Transverse colon (tissue), 4 donors: ENCODE data around the gene ANXA6. TPM values are rescaled to one million over a fixed set of nuclear protein-coding genes. Genes with fewer than 3 reads are reported as not detected.

ENCODE experiments used
- DNase-seq: peaks from one replicate; pipeline ENCODE4 v3.0.0-alpha.2; 2019
- H3K27ac ChIP-seq, 4 donors: fragments of 200-600 bp; sonication (generic); 2 replicates each; pipeline ENCODE4 v1.5.1; 2016 to 2018; ENCODE audit warnings: inconsistent platforms in 4 of 4
- H3K27me3 ChIP-seq: fragments of 200-600 bp; sonication (generic); 2 replicates; pipeline ENCODE4 v1.5.1; 2017; ENCODE audit warnings: inconsistent platforms
- H3K36me3 ChIP-seq, 4 donors: fragments of 200-600 bp; sonication (generic); 2 replicates each; pipeline ENCODE4 v1.5.1; 2017 to 2019; ENCODE audit warnings: inconsistent platforms in 4 of 4
- H3K4me1 ChIP-seq, 4 donors: fragments of 200-600 bp; sonication (generic); 2 replicates each; pipeline ENCODE4 v1.5.1; 2017 to 2020; ENCODE audit warnings: inconsistent platforms in 4 of 4
- H3K4me3 ChIP-seq, 4 donors: fragments of 200-600 bp; sonication (generic); 1 replicate in 1 of 4; 2 replicates in 3 of 4; pipeline versions ENCODE4 v1.5.1 to v1.6.1; 2017 to 2019; ENCODE audit warnings: inconsistent platforms in 4 of 4
- H3K9me3 ChIP-seq, 2 donors: fragments of 200-600 bp; sonication (generic); 2 replicates each; pipeline ENCODE4 v1.5.1; 2017 to 2019; ENCODE audit warnings: inconsistent platforms in 2 of 2
- EP300 ChIP-seq: sonication (generic); formaldehyde crosslinking; IDR thresholded peaks from one replicate; pipeline ENCODE4 v1.6.1; 2017; ENCODE audit warnings: antibody characterized with exemption, low read depth
- POLR2A ChIP-seq: fragments of 450-650 bp; IDR thresholded peaks from one replicate; pipeline ENCODE4 v1.6.1; 2016; ENCODE audit warnings: antibody characterized with exemption, mild to moderate bottlenecking, moderate library complexity
- POLR2AphosphoS5 ChIP-seq, 3 donors: sonication (generic); formaldehyde crosslinking; IDR thresholded peaks; one replicate each; pipeline ENCODE4 v1.6.1; 2016; ENCODE audit warnings: antibody characterized with exemption in 3 of 3
- WGBS, 2 donors: methylation state at CpG; one replicate each; pipeline ENCODE4 v1.1.5; 2018; ENCODE audit warnings: low coverage in 1 of 2; 5-methylcytosine and 5-hydroxymethylcytosine counted together
- in situ Hi-C, 4 donors: fragments of 200-750 bp; cut with MboI; loops; one replicate each; pipeline versions ENCODE4 v1.15.0 to v1.15.1; 2017; ENCODE audit warnings: low sequenced_read_pairs in 3 of 4, low pct_ligation_motif_present in 1 of 4, low pct_unique_long_range_greater_than_20kb in 1 of 4
- intact Hi-C: fragments of 100-400 bp; cut with DNase I; formaldehyde crosslinking; loops from one replicate; pipeline ENCODE4 v1.15.1; 2023; ENCODE audit warnings: low total_unique reads
- total RNA-seq, 4 donors: library from RNA; depleted of rRNA; stranded (reverse); fragments of >200 nt; gene quantifications; one replicate each; pipeline ENCODE4 v1.1.0, GENCODE V29; 2016
- TF ChIP-seq, protein P1 (sequence below), 5 experiments: fragments of 200-600 bp in 3 of 5; fragments of 450-650 bp in 2 of 5; sonication (generic) in 3 of 5; IDR thresholded peaks; 1 replicate in 2 of 5; 2 replicates in 3 of 5; pipeline ENCODE4 v1.5.1; 2016 to 2017; ENCODE audit warnings: antibody characterized with exemption in 5 of 5, inconsistent platforms in 3 of 5, mild to moderate bottlenecking in 2 of 5, moderate library complexity in 1 of 5

The ANXA6 gene
- total RNA-seq, 4 donors from 2014 or later = 19.1 to 79.0 (median 55.3) TPM

DNA sequence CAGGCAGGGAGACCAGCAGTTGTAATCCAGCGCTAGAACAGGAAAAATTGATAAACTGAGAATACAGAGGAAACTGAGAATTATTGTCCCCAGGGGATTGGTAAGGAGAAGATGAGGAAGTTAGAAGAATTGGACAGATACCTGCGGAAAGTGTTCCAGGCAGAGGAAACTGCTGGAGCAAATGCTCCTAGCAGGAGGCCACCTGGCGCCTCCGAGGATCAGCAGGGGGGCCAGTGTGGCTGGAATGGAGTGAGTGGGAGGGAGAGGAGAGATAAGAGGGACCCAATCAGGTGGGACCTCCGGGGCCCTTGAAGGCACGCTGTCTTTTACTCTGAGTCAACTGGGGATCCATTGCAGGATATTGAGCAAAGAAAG lies 695 bp upstream of the ANXA6 start:
- Histone ChIP-seq H3K9me3 (no peaks in the 10 kb centered on the region), H3K27me3 (peaks cover 13% of the 10 kb centered on the region), H3K4me3 (peak overlapping the region in 2 of 4 donors; percentile 67 to 77), H3K36me3 (no peaks in the 10 kb centered on the region), H3K4me1 (peaks cover 18 to 48% (median 27%) of the 10 kb centered on the region in 4 donors), H3K27ac (peak overlapping the region; percentile 86 to 90 (median 88))
- TF ChIP-seq POLR2AphosphoS5 (IDR thresholded peaks at IDR 0.05) (no peak), POLR2A (no peak), EP300 (no peak)
- TF ChIP-seq, protein P1, sequence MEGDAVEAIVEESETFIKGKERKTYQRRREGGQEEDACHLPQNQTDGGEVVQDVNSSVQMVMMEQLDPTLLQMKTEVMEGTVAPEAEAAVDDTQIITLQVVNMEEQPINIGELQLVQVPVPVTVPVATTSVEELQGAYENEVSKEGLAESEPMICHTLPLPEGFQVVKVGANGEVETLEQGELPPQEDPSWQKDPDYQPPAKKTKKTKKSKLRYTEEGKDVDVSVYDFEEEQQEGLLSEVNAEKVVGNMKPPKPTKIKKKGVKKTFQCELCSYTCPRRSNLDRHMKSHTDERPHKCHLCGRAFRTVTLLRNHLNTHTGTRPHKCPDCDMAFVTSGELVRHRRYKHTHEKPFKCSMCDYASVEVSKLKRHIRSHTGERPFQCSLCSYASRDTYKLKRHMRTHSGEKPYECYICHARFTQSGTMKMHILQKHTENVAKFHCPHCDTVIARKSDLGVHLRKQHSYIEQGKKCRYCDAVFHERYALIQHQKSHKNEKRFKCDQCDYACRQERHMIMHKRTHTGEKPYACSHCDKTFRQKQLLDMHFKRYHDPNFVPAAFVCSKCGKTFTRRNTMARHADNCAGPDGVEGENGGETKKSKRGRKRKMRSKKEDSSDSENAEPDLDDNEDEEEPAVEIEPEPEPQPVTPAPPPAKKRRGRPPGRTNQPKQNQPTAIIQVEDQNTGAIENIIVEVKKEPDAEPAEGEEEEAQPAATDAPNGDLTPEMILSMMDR (IDR thresholded peaks at IDR 0.05) = no peak
- 0 to 29% methylated on average over 1 to 6 of the region's 6 CpGs for WGBS, 2 donors
- in situ Hi-C loops (no loop called here), intact Hi-C loops (no loop called here)
- DNase-seq = no peak

DNA sequence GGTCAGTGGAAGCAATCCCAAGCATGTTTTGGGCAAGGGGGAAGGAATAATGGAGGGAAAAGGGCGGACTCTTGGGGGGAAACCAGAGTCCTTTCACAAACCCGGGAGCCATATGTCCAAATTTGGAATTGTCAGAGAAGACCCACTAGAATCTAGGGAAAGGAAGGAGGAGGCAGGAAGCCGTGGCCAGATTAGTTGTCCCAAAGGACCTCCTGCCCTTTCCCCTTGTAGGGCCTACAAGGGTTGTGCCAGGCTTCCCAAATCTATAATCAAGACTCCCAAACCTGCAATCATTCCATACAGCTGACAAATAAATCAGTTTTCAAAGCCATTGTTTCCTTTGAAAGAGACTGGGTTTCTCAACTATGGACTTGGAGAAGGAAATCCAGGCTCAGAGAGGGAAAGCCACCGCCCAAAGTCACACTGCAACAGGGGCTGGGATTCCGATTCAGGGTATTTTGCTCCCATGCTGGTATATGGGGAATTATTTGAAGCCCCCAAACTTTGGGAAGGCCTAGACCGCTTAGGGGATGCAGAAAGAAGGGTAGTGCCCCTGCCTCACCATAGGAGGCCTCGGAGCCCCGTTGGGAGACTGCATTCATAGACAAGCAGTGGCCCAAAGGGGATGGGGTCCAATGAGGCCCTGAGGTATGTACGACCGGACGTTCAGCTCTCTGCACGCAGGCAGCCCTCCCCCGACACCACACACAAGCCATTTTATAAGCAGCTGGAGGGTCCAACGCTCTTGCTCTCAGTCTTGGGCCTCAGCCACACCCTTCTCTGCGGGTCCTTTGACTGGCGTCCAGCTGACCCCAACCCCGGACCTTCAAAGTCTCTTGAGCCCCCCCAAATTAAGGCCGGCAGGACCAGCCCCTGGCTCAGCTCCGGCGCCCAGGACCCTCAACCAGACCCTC lies 815 bp downstream of the ANXA6 start:
- Histone ChIP-seq H3K9me3 (no peaks in the 10 kb centered on the region), H3K4me1 (peaks cover 21 to 58% (median 36%) of the 10 kb centered on the region in 4 donors), H3K4me3 (peak overlapping the region; percentile 39 to 77 (median 64)), H3K27ac (peak overlapping the region; percentile 86 to 90 (median 88)), H3K27me3 (peaks cover 13% of the 10 kb centered on the region), H3K36me3 (no peaks in the 10 kb centered on the region)
- in situ Hi-C loops = no loop called here
- TF ChIP-seq POLR2A = no peak
- no peak for TF ChIP-seq POLR2AphosphoS5 (IDR thresholded peaks at IDR 0.05)
- TF ChIP-seq EP300 = no peak
- TF ChIP-seq, protein P1 (IDR thresholded peaks at IDR 0.05) = no peak
- no peak for DNase-seq
- intact Hi-C loops = no loop called here
- WGBS, 2 donors = 36 to 60% methylated on average over 8 to 20 of the region's 20 CpGs

DNA sequence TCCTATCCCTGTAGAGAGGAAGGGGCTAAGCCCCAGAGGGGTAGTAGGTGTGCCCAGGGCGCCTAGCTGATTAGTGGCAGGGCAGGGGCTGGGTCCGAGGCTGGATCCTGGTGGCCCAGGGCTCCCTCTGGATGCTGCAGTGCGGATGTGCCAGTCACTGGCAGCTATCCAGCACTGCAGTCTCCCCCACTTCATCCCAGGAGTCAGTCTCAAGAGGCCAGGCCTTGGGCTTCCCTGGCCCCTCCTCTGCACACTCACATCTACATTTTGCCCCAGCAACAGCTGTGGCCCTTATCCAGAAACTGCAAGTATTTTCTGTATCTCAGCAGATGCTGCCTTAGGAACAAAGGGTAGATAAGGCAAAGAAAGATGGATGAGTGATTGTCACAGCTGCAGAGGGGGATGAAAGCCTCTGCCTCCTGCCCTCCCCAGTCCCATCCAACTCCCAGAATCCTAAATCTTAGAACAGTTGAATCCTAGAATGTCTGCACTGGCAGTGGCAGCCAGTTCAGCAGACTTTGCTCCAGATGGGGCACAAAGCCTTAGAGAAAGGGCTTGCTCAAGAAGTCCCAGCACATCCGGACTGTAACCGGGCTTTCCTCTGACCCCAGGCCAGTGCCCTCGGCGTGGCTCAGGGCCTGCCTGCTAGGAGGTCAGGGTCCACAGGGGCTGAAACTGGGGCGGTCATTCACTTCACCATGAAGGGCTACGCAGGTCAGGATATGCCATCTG lies 1.6 kb downstream of the ANXA6 start:
- DNase-seq = peak; percentile 31
- peaks cover 13% of the 10 kb centered on the region for H3K27me3 ChIP-seq
- no peaks in the 10 kb centered on the region for H3K9me3 ChIP-seq
- peaks cover 29 to 66% (median 45%) of the 10 kb centered on the region in 4 donors for H3K4me1 ChIP-seq
- peak overlapping the region; percentile 39 to 77 (median 64) for H3K4me3 ChIP-seq
- intact Hi-C loops (no loop called here), in situ Hi-C loops (no loop called here)
- TF ChIP-seq POLR2A (no peak), POLR2AphosphoS5 (IDR thresholded peaks at IDR 0.05) (no peak), EP300 (no peak)
- TF ChIP-seq, protein P1 (IDR thresholded peaks at IDR 0.05) = no peak
- no peaks in the 10 kb centered on the region for H3K36me3 ChIP-seq
- peak overlapping the region; percentile 86 to 90 (median 88) for H3K27ac ChIP-seq
- 35 to 36% methylated on average over 2 to 9 of the region's 9 CpGs for WGBS, 2 donors
